Measurements from ENCODE around the gene BORCS5.
"Not testable (repeated sequence)": the region's sequence is repeated elsewhere in the genome, so short reads cannot be mapped to it uniquely, and the experiment has no call there.

Gene BORCS5

GRCh38 chr12:12488823-12489550, 132.1 kb downstream of the BORCS5 start:
- DNase-seq (ENCODE audit: low read depth) = no peak

- DNase-seq (ENCODE audit: low read depth) = no peak
These were observed 134.7 kb downstream of the BORCS5 start for GRCh38 chr12:12491606-12492005.

GRCh38 chr12:12492547-12492946, 135.7 kb downstream of the BORCS5 start:
- no peak for DNase-seq (ENCODE audit: low read depth)

- DNase-seq (ENCODE audit: low read depth) = no peak
These were observed 138.7 kb downstream of the BORCS5 start for GRCh38 chr12:12495536-12495935.

GRCh38 chr12:12498210-12498609, 141.3 kb downstream of the BORCS5 start:
- no peak for DNase-seq (ENCODE audit: low read depth)

- DNase-seq (ENCODE audit: low read depth) = no peak
These were observed 143.2 kb downstream of the BORCS5 start for GRCh38 chr12:12499909-12500604.

GRCh38 chr12:12501121-12501520, 144.2 kb downstream of the BORCS5 start:
- no peak for DNase-seq (ENCODE audit: low read depth)

GRCh38 chr12:12502130-12502814, 145.4 kb downstream of the BORCS5 start:
- not testable (repeated sequence) for DNase-seq (ENCODE audit: low read depth)

GRCh38 chr12:12502815-12503151, 145.9 kb downstream of the BORCS5 start:
- DNase-seq (ENCODE audit: low read depth) = no peak

- DNase-seq (ENCODE audit: low read depth) = no peak
These were observed 146.7 kb downstream of the BORCS5 start for GRCh38 chr12:12503384-12504078.

GRCh38 chr12:12505544-12506495, 148.9 kb downstream of the BORCS5 start:
- DNase-seq (ENCODE audit: low read depth) = peak; percentile 78

GRCh38 chr12:12506496-12506890, 149.6 kb downstream of the BORCS5 start:
- DNase-seq (ENCODE audit: low read depth) = no peak

- no peak for DNase-seq (ENCODE audit: low read depth)
These were observed 150.2 kb downstream of the BORCS5 start for GRCh38 chr12:12507121-12507520.

- DNase-seq (ENCODE audit: low read depth) = peak; percentile 46
These were observed 151.7 kb downstream of the BORCS5 start for GRCh38 chr12:12508612-12509011.

- DNase-seq (ENCODE audit: low read depth) = peak; percentile 73
These were observed 153.3 kb downstream of the BORCS5 start for GRCh38 chr12:12510141-12510540.

- no peak for DNase-seq (ENCODE audit: low read depth)
These were observed 153.7 kb downstream of the BORCS5 start for GRCh38 chr12:12510551-12510950.

- no peak for DNase-seq (ENCODE audit: low read depth)
These were observed 154.3 kb downstream of the BORCS5 start for GRCh38 chr12:12511021-12511783.

- no peak for DNase-seq (ENCODE audit: low read depth)
These were observed 155.2 kb downstream of the BORCS5 start for GRCh38 chr12:12511895-12512711.

- no peak for DNase-seq (ENCODE audit: low read depth)
These were observed 156.6 kb downstream of the BORCS5 start for GRCh38 chr12:12513416-12514006.

All from stromal cell of bone marrow (primary cell).